Endothelial cell of umbilical vein (primary cell): ENCODE data around the gene SLC26A3. TPM values are rescaled to one million over a fixed set of nuclear protein-coding genes. Genes with fewer than 3 reads are reported as not detected.

Source experiments
- BruUV-seq: library from RNA; stranded (reverse); fragments of 400-500 nt; replicated peaks from 2 replicates; lab custom pipeline; 2021; lab: Mats Ljungman, UMichigan
- CTCF ChIA-PET: fragments of 300-600, 350-600 bp; sonication (Branson Sonifier 250); formaldehyde crosslinking; loops from one replicate; lab custom pipeline; 2021; ENCODE audit warnings: antibody characterized with exemption, inconsistent platforms; lab: Charles Lee
- POLR2A ChIA-PET: fragments of 300-600, 350-600 bp; sonication (Branson Sonifier 250); formaldehyde crosslinking; loops from one replicate; lab custom pipeline; 2021; ENCODE audit warnings: antibody characterized with exemption, inconsistent platforms; lab: Charles Lee
- DNase-seq: peaks from one replicate; pipeline ENCODE4 v3.0.0-alpha.2; 2011; ENCODE audit warnings: low read depth, low spot score
- FAIRE-seq: peaks from 2 replicates; lab custom pipeline; 2011; peaks lifted over from hg19 to GRCh38; lab: Jason Lieb, UNC
- H2AFZ ChIP-seq: 2 replicates; pipeline ENCODE4 v1.6.0; 2012; ENCODE audit warnings: low read depth, low read length, control low read depth, inconsistent platforms
- H3K27ac ChIP-seq: 2 replicates; pipeline ENCODE4 v1.5.1; 2011; ENCODE audit warnings: low read depth, mild to moderate bottlenecking, control low read depth, low read length, moderate library complexity; ENCODE audit not compliant: insufficient read depth
- H3K27me3 ChIP-seq, 2 experiments: 2 replicates each; pipeline versions ENCODE4 v1.6.0 to v1.6.1; 2011; ENCODE audit warnings: low read length in 2 of 2, mixed read lengths in 1 of 2; ENCODE audit not compliant: control insufficient read depth in 2 of 2, insufficient read depth in 2 of 2
- H3K36me3 ChIP-seq, 2 experiments: 2 replicates in 1 of 2; 3 replicates in 1 of 2; pipeline ENCODE4 v1.5.1; 2011; ENCODE audit warnings: low read length in 2 of 2, mild to moderate bottlenecking in 1 of 2, moderate library complexity in 1 of 2; ENCODE audit not compliant: control insufficient read depth in 2 of 2, insufficient read depth in 2 of 2; ENCODE audit errors: extremely low read depth in 1 of 2
- H3K4me1 ChIP-seq: 3 replicates; pipeline ENCODE4 v1.5.1; 2011; ENCODE audit warnings: mild to moderate bottlenecking, low read length; ENCODE audit not compliant: control insufficient read depth, insufficient read depth; ENCODE audit errors: extremely low read depth
- H3K4me2 ChIP-seq: 2 replicates; pipeline ENCODE4 v1.6.1; 2011; ENCODE audit warnings: low read length, control low read depth, mixed read lengths; ENCODE audit not compliant: insufficient read depth
- H3K4me3 ChIP-seq, 3 experiments: fragments of 200-600 bp in 1 of 3; sonication (generic), shearing (Covaris generic) in 1 of 3; replicated peaks in 1 of 3; 2 replicates each; pipeline ENCODE4 v1.5.1; 2011 to 2016; ENCODE audit warnings: control low read depth in 3 of 3, low read length in 3 of 3, mild to moderate bottlenecking in 2 of 3, inconsistent platforms in 1 of 3, low read depth in 1 of 3, moderate library complexity in 1 of 3; ENCODE audit not compliant: insufficient read depth in 1 of 3
- H3K79me2 ChIP-seq: 2 replicates; pipeline ENCODE4 v1.6.0; 2012; ENCODE audit warnings: low read length, inconsistent platforms; ENCODE audit not compliant: control insufficient read depth, insufficient read depth
- H3K9ac ChIP-seq: replicated peaks from 2 replicates; pipeline ENCODE3; 2011; ENCODE audit warnings: low read length, control low read depth; ENCODE audit not compliant: insufficient read depth; ENCODE audit errors: extremely low read depth
- H3K9me1 ChIP-seq: replicated peaks from 3 replicates; pipeline ENCODE4 v1.6.0; 2011; ENCODE audit warnings: mild to moderate bottlenecking, low read length; ENCODE audit not compliant: control insufficient read depth, insufficient read depth; ENCODE audit errors: extremely low read depth
- H3K9me3 ChIP-seq: replicated peaks from 2 replicates; pipeline ENCODE4 v1.5.1; 2012; ENCODE audit warnings: low read length, inconsistent platforms; ENCODE audit not compliant: control insufficient read depth, insufficient read depth
- H4K20me1 ChIP-seq: replicated peaks from 2 replicates; pipeline ENCODE3; 2011; ENCODE audit warnings: mild to moderate bottlenecking, low read length; ENCODE audit not compliant: control insufficient read depth, insufficient read depth; ENCODE audit errors: extremely low read depth
- CTCF ChIP-seq, 2 donors: IDR thresholded peaks; 1 replicate in 1 of 2; 2 replicates in 1 of 2; pipeline ENCODE4 v1.5.1; 2011; ENCODE audit warnings: low read length in 2 of 2, mild to moderate bottlenecking in 2 of 2, moderate library complexity in 2 of 2, control low read depth in 1 of 2, inconsistent platforms in 1 of 2, low read depth in 1 of 2; ENCODE audit not compliant: insufficient read depth in 1 of 2; ENCODE audit errors: extremely low read depth in 1 of 2
- EZH2 ChIP-seq: IDR thresholded peaks from 2 replicates; pipeline ENCODE4 v1.6.1; 2012; ENCODE audit warnings: borderline replicate concordance, low read depth, mild to moderate bottlenecking, moderate library complexity, low read length, inconsistent platforms; ENCODE audit not compliant: severe bottlenecking
- FOS ChIP-seq: IDR thresholded peaks from 2 replicates; pipeline ENCODE4 v1.6.1; 2011; ENCODE audit warnings: mild to moderate bottlenecking, low read length, moderate library complexity, borderline replicate concordance; ENCODE audit not compliant: insufficient read depth
- GATA2 ChIP-seq: IDR thresholded peaks from 2 replicates; pipeline ENCODE4 v1.7.0; 2011; ENCODE audit warnings: low read depth, mild to moderate bottlenecking, moderate library complexity, mixed read lengths, low read length; ENCODE audit not compliant: insufficient read length, insufficient read depth
- JUN ChIP-seq: IDR thresholded peaks from 2 replicates; pipeline ENCODE4 v1.6.1; 2011; ENCODE audit warnings: borderline replicate concordance, low read depth; ENCODE audit not compliant: insufficient read length, insufficient read depth
- MAX ChIP-seq: IDR thresholded peaks from 2 replicates; pipeline ENCODE4 v1.6.1; 2011; ENCODE audit not compliant: insufficient read depth, insufficient read length
- MYC ChIP-seq: IDR thresholded peaks from one replicate; pipeline ENCODE4 v1.6.1; 2011; ENCODE audit warnings: mild to moderate bottlenecking, low read depth, low read length
- POLR2A ChIP-seq: IDR thresholded peaks from 2 replicates; pipeline ENCODE4 v1.6.1; 2012; ENCODE audit warnings: low read depth, mild to moderate bottlenecking, control low read depth, low read length
- POLR2AphosphoS5 ChIP-seq: IDR thresholded peaks from 2 replicates; pipeline ENCODE4 v1.6.1; 2012; ENCODE audit warnings: low read depth, mild to moderate bottlenecking, control low read depth, low read length, moderate library complexity; ENCODE audit not compliant: insufficient read depth
- dilution Hi-C: fragments of 300-500 bp; cut with MboI; formaldehyde crosslinking; loops from one replicate; pipeline ENCODE4 v1.15.0; 2019; ENCODE audit warnings: low sequenced_read_pairs; ENCODE audit not compliant: extremely low pct_ligation_motif_present
- intact Hi-C: fragments of 100-400 bp; cut with micrococcal nuclease; formaldehyde crosslinking; loops from one replicate; pipeline ENCODE4 v1.10.0; 2022
- polyA plus RNA-seq, 4 experiments: library from polyadenylated mRNA; depleted of rRNA in 3 of 4; stranded (reverse) in 3 of 4; unstranded in 1 of 4; fragments of >200 nt; gene quantifications; 2 replicates each; pipeline versions ENCODE4 v1.2.1 to v1.2.3, GENCODE V29; 2011 to 2012; ENCODE audit warnings: missing spikeins in 1 of 4
- total RNA-seq: library from RNA; stranded (reverse); gene quantifications from 2 replicates; pipeline ENCODE4 v1.2.3, GENCODE V29; 2021

SLC26A3 gene
- total and polyA plus RNA-seq, 2 donors (not counting 3 experiments of a cell fraction or from before 2014, with no cell fraction given): not detected

GRCh38 chr7:107782374-107782773 is 20.6 kb downstream of the SLC26A3 start:
- H3K9me1 ChIP-seq: no peaks in the 10 kb centered on the region
- intact Hi-C loops: no loop called here
- H3K4me3 ChIP-seq: no peak overlapping the region
- H3K79me2 ChIP-seq: no peaks in the 10 kb centered on the region
- no peak overlapping the region for H3K27ac ChIP-seq
- FAIRE-seq (no peak), DNase-seq (no peak)
- CTCF ChIA-PET: no interaction called here
- POLR2A ChIA-PET: no interaction called here
- H3K36me3 ChIP-seq: no peaks in the 10 kb centered on the region
- no peaks in the 10 kb centered on the region for H3K4me1 ChIP-seq
- no peak for TF ChIP-seq MYC
- no peak for TF ChIP-seq GATA2
- TF ChIP-seq MAX: no peak
- no peak for TF ChIP-seq JUN
- no peak for TF ChIP-seq FOS
- TF ChIP-seq POLR2AphosphoS5: no peak
- no peak for TF ChIP-seq CTCF (IDR thresholded peaks at IDR 0.05; ENCODE audit: extremely low read depth in 1 of 2, insufficient read depth in 1 of 2, low read depth in 1 of 2, low read length in 2 of 2)
- TF ChIP-seq POLR2A: no peak
- no peak for TF ChIP-seq EZH2
- H3K9ac ChIP-seq: no peak overlapping the region
- no peaks in the 10 kb centered on the region for H4K20me1 ChIP-seq
- no peak overlapping the region for H3K4me2 ChIP-seq
- peaks cover 14 to 30% of the 10 kb centered on the region in 2 experiments for H3K27me3 ChIP-seq
- H2AFZ ChIP-seq: no peak overlapping the region
- no peaks in the 10 kb centered on the region for H3K9me3 ChIP-seq
- BruUV-seq: no TSS peak
- dilution Hi-C loops: no loop called here
